IPS DF 19.7 (cell line): ENCODE results near the gene MS4A1.
"Not testable (repeated sequence)": the region's sequence is repeated elsewhere in the genome, so short reads cannot be mapped to it uniquely, and the experiment has no call there.

ENCODE experiments used
- DNase-seq: peaks from one replicate; pipeline ENCODE4 v3.0.0-alpha.2; 2013; ENCODE audit warnings: low read depth, low spot score

MS4A1 gene

GRCh38 chr11:60455531-60456042 is at the start of gene MS4A1:
TSS of gene MS4A1 (plus strand) at chr11:60455847. CDS start at chr11:60462375, 6,528 bp downstream.
- DNase-seq, result no peak

- no peak for DNase-seq
Measured at GRCh38 chr11:60420015-60420414, 35.6 kb upstream of the MS4A1 start.

- no peak for DNase-seq
Measured at GRCh38 chr11:60422609-60423008, 33.0 kb upstream of the MS4A1 start.

- no peak for DNase-seq
Measured at GRCh38 chr11:60428517-60428916, 27.1 kb upstream of the MS4A1 start.

- no peak for DNase-seq
Measured at GRCh38 chr11:60429272-60429671, 26.4 kb upstream of the MS4A1 start, which contains the start of gene MS4A5. TSS of gene MS4A5 (plus strand) at chr11:60429572. CDS start at chr11:60429675, 103 bp downstream.

- DNase-seq, result no peak
Measured at GRCh38 chr11:60431251-60431650, 24.4 kb upstream of the MS4A1 start.

- no peak for DNase-seq
Measured at GRCh38 chr11:60433401-60433800, 22.2 kb upstream of the MS4A1 start.

- no peak for DNase-seq
Measured at GRCh38 chr11:60447070-60447469, 8.6 kb upstream of the MS4A1 start.

GRCh38 chr11:60447846-60448245 is 7.8 kb upstream of the MS4A1 start:
- DNase-seq, result no peak

GRCh38 chr11:60451185-60451584 is 4.5 kb upstream of the MS4A1 start:
- DNase-seq, result not testable (repeated sequence)

- DNase-seq, result no peak
Measured at GRCh38 chr11:60454212-60454611, 1.4 kb upstream of the MS4A1 start.

GRCh38 chr11:60457576-60457975 is 1.9 kb downstream of the MS4A1 start:
- no peak for DNase-seq

- DNase-seq, result no peak
Measured at GRCh38 chr11:60459345-60459744, 3.7 kb downstream of the MS4A1 start.

GRCh38 chr11:60468829-60469228 is 13.2 kb downstream of the MS4A1 start:
- DNase-seq, result no peak

- DNase-seq, result no peak
Measured at GRCh38 chr11:60469723-60470122, 14.1 kb downstream of the MS4A1 start.

- DNase-seq, result no peak
Measured at GRCh38 chr11:60477035-60477445, 21.4 kb downstream of the MS4A1 start.

GRCh38 chr11:60482361-60482760 is 26.7 kb downstream of the MS4A1 start:
- DNase-seq, result no peak

GRCh38 chr11:60485987-60486386 is 30.3 kb downstream of the MS4A1 start:
- peak; percentile 45 for DNase-seq

GRCh38 chr11:60492488-60493009 is 36.9 kb downstream of the MS4A1 start, which contains the start of gene MS4A12:
TSS of gene MS4A12 (plus strand) at chr11:60492778. CDS start at chr11:60497319, 4,541 bp downstream.
- DNase-seq, result no peak

GRCh38 chr11:60493454-60493853 is 37.8 kb downstream of the MS4A1 start:
- no peak for DNase-seq

- no peak for DNase-seq
Measured at GRCh38 chr11:60498399-60498798, 42.8 kb downstream of the MS4A1 start.

GRCh38 chr11:60498853-60499252 is 43.2 kb downstream of the MS4A1 start:
- no peak for DNase-seq

- peak; percentile 54 for DNase-seq
Measured at GRCh38 chr11:60500276-60500910, 44.7 kb downstream of the MS4A1 start.
